Measurements from ENCODE around the gene WDR36.
A peak's percentile ranks its signal among the peaks of the same experiment; 100 is the strongest.
"Not testable (repeated sequence)": the region's sequence is repeated elsewhere in the genome, so short reads cannot be mapped to it uniquely, and the experiment has no call there.

The WDR36 gene

GRCh38 chr5:111135946-111136345 lies 43.8 kb downstream of the WDR36 start:
- DNase-seq (ENCODE audit: low spot score): peak; percentile 56

- DNase-seq (ENCODE audit: low spot score): no peak
Measured at GRCh38 chr5:111138096-111138495, 45.9 kb downstream of the WDR36 start.

GRCh38 chr5:111141471-111141870 lies 49.3 kb downstream of the WDR36 start:
- not testable (repeated sequence) for DNase-seq (ENCODE audit: low spot score)

GRCh38 chr5:111142932-111143331 lies 50.8 kb downstream of the WDR36 start:
- DNase-seq (ENCODE audit: low spot score): no peak

GRCh38 chr5:111143910-111144309 lies 51.8 kb downstream of the WDR36 start:
- peak; percentile 92 for DNase-seq (ENCODE audit: low spot score)

GRCh38 chr5:111144352-111144930 lies 52.3 kb downstream of the WDR36 start:
- peak; percentile 8 for DNase-seq (ENCODE audit: low spot score)

- no peak for DNase-seq (ENCODE audit: low spot score)
Measured at GRCh38 chr5:111146053-111146452, 53.9 kb downstream of the WDR36 start.

- no peak for DNase-seq (ENCODE audit: low spot score)
Measured at GRCh38 chr5:111147502-111147901, 55.4 kb downstream of the WDR36 start.

- DNase-seq (ENCODE audit: low spot score): no peak
Measured at GRCh38 chr5:111151998-111152397, 59.9 kb downstream of the WDR36 start.

DNA sequence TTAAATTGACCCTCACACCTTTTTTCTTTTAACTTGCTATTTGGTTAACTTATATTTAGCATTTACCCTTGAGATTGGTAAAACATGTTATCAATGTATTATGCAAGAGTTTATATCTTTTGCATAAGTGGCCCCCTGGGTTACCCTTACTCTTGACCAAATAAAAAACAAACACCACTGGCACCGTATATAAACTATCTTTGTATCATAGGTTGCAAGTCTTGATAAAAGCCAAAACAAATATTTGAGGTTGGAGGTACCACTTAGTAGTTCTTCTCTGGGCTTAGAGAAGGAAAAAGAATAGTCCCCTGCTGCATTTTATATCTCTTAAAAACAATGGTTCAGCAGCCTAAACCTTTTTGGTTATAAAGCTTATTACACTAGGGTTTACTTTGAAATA lies 61.3 kb downstream of the WDR36 start:
- no peak for DNase-seq (ENCODE audit: low spot score)

GRCh38 chr5:111153945-111154344 lies 61.8 kb downstream of the WDR36 start:
- DNase-seq (ENCODE audit: low spot score): no peak

GRCh38 chr5:111158105-111158744 lies 66.1 kb downstream of the WDR36 start:
- peak; percentile 70 for DNase-seq (ENCODE audit: low spot score)

- no peak for DNase-seq (ENCODE audit: low spot score)
Measured at GRCh38 chr5:111159845-111160244, 67.7 kb downstream of the WDR36 start.

DNA sequence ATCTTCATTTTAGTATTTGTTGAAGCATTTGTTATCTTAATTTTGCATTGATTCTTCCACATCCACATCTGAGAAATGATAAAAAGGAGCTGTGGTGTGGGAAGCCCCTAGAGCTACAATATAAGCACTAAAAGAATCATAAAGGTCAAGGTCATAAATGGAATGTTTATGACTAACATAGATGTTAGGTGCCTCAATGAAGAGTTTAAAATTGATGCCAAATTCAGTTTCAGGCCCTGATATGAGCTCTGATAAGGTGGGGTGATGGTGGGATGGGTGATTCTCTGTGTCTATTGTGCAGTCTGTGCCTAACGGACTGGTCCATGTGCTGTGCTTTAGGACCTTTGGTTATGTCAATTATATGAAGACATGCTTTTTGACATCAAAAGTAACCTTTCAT lies 70.9 kb downstream of the WDR36 start:
- no peak for DNase-seq (ENCODE audit: low spot score)

GRCh38 chr5:111165058-111165457 lies 72.9 kb downstream of the WDR36 start:
- DNase-seq (ENCODE audit: low spot score): no peak

GRCh38 chr5:111167551-111167950 lies 75.4 kb downstream of the WDR36 start:
- no peak for DNase-seq (ENCODE audit: low spot score)

DNA sequence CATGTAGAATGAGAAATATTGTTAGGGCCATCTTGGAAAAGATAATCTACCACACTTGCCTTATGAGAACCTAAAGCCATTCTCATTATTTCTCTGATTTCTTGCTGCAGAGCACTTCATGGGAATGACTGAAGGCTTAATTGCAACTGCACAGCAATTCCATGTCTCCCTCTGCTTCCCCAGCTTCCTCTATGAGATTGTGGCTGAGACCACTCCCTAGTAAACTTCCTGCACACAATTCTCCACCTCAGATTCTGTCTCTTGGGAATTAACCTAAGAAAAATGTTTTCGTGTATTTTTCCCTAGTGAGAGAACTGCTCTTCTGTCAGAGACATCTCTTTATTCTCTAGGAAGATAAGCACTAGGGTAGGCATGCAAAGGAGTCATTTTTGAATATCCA lies 76.5 kb downstream of the WDR36 start:
- DNase-seq (ENCODE audit: low spot score): no peak

DNA sequence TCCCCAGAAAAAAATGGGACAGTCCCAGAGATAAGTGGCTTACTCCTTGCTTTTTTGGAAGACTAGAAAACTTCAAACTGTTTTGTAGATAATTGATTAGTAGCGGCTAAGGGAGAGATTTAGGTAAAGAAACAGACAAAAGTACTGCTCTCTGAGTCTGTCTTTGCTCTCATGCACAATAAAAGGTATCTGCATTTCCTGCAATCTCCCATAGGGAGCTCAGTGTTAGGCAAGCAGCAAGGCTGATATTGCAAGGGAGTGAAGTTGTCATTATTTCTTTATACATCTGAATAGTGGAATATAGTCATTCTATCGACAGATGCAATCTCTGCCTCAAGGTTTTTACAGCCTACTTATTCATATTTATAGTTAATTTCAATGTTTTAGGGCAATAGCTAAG lies 77.1 kb downstream of the WDR36 start:
- no peak for DNase-seq (ENCODE audit: low spot score)

DNA sequence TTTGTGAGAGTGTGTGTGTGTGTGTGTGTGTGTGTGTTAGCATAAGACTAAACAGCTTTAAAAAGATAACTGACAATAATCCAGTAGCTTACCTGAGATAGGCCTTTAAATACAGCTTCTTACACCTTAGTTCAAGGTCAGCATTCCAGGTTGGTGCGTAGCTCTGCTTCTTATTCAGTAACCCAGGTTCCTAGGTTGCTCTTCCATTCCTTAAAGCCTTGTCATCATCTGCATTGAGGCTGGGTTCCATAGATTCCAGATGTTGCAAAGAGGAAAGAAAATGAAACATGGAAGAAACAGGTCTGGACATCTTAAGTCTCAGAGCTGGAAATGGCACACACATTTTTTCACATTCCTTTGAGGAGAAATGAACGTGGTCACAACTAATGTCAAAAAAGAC lies 78.1 kb downstream of the WDR36 start:
- no peak for DNase-seq (ENCODE audit: low spot score)

- DNase-seq (ENCODE audit: low spot score): no peak
Measured at GRCh38 chr5:111172504-111172903, 80.4 kb downstream of the WDR36 start.

- DNase-seq (ENCODE audit: low spot score): no peak
Measured at GRCh38 chr5:111173476-111173875, 81.3 kb downstream of the WDR36 start.

Data from GM03348 (cell line).